ENCODE data around the gene AFF3.

The AFF3 gene

DNA sequence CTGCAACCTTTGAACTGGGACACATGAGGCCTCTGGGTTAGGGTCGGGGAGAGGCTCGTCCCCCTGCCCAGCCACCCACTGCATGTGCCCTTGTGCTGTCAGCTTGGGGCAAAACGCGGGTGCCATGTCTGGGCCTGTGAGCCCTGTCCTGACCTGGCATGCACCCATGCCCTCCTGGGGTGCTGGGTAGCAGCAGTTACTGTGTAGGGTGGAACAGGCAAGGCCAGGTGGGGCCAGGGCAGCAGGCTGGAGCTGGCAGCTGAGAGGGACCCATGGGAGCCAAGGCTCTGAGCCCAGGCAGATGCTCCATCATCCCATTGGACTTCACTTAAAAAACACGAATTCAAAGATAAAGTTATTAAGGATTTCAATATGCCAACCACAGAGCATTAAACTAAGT lies 518.8 kb downstream of the AFF3 start:
- no peaks in the 10 kb centered on the region for H3K27me3 ChIP-seq (ENCODE audit: control insufficient read depth in 5 of 5, insufficient read depth in 4 of 5, low read length in 5 of 5)
- H3K4me1 ChIP-seq (ENCODE audit: control insufficient read depth in 5 of 5, insufficient read depth in 5 of 5, low read length in 5 of 5) = peaks cover 0 to 28% (median 6%) of the 10 kb centered on the region in 5 donors
- H3K4me3 ChIP-seq (ENCODE audit: low read depth in 1 of 5, low read length in 5 of 5) = no peak overlapping the region
- H3K36me3 ChIP-seq (ENCODE audit: control insufficient read depth in 5 of 5, insufficient read depth in 5 of 5, low read length in 5 of 5) = no peaks in the 10 kb centered on the region
- no peaks in the 10 kb centered on the region for H3K9me3 ChIP-seq (ENCODE audit: control insufficient read depth in 5 of 5, low read length in 5 of 5)
- H3K9ac ChIP-seq (ENCODE audit: low read length in 5 of 5) = no peak overlapping the region
- H3K27ac ChIP-seq (ENCODE audit: low read depth, low read length) = no peak overlapping the region

- no peaks in the 10 kb centered on the region for H3K36me3 ChIP-seq (ENCODE audit: control insufficient read depth in 5 of 5, insufficient read depth in 5 of 5, low read length in 5 of 5)
- no peaks in the 10 kb centered on the region for H3K27me3 ChIP-seq (ENCODE audit: control insufficient read depth in 5 of 5, insufficient read depth in 4 of 5, low read length in 5 of 5)
- no peak overlapping the region for H3K27ac ChIP-seq (ENCODE audit: low read depth, low read length)
- no peak overlapping the region for H3K9ac ChIP-seq (ENCODE audit: low read length in 5 of 5)
- peaks cover 0 to 29% (median 6%) of the 10 kb centered on the region in 5 donors for H3K4me1 ChIP-seq (ENCODE audit: control insufficient read depth in 5 of 5, insufficient read depth in 5 of 5, low read length in 5 of 5)
- H3K4me3 ChIP-seq (ENCODE audit: low read depth in 1 of 5, low read length in 5 of 5) = no peak overlapping the region
- no peaks in the 10 kb centered on the region for H3K9me3 ChIP-seq (ENCODE audit: control insufficient read depth in 5 of 5, low read length in 5 of 5)
Measured at GRCh38 chr2:99623035-99623434, 519.4 kb downstream of the AFF3 start.

- H3K4me1 ChIP-seq (ENCODE audit: control insufficient read depth in 5 of 5, insufficient read depth in 5 of 5, low read length in 5 of 5) = peaks cover 0 to 29% (median 6%) of the 10 kb centered on the region in 5 donors
- no peaks in the 10 kb centered on the region for H3K9me3 ChIP-seq (ENCODE audit: control insufficient read depth in 5 of 5, low read length in 5 of 5)
- no peak overlapping the region for H3K4me3 ChIP-seq (ENCODE audit: low read depth in 1 of 5, low read length in 5 of 5)
- no peaks in the 10 kb centered on the region for H3K27me3 ChIP-seq (ENCODE audit: control insufficient read depth in 5 of 5, insufficient read depth in 4 of 5, low read length in 5 of 5)
- H3K36me3 ChIP-seq (ENCODE audit: control insufficient read depth in 5 of 5, insufficient read depth in 5 of 5, low read length in 5 of 5) = no peaks in the 10 kb centered on the region
- H3K27ac ChIP-seq (ENCODE audit: low read depth, low read length) = no peak overlapping the region
- no peak overlapping the region for H3K9ac ChIP-seq (ENCODE audit: low read length in 5 of 5)
Measured at GRCh38 chr2:99622534-99622933, 519.9 kb downstream of the AFF3 start.

DNA sequence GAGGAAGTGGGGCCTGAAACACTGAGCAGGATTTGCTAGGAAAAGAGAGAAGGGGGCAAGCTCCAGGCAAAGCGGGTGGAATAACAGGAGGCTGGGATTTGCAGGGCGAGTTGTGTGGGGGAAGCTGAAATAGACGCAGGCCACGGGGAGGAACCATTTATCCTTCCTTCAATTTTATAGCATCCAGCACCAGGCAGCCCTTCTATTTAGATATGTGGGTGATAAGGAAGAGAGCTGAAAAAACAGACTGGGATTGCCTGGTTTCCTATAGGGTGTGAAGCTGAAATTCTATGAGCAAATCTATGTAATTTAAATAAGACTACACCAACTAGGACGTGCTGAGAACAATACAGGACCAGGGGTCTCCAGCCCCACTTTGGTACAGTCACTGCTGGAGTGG lies 520.6 kb downstream of the AFF3 start:
- no peak overlapping the region for H3K9ac ChIP-seq (ENCODE audit: low read length in 5 of 5)
- H3K36me3 ChIP-seq (ENCODE audit: control insufficient read depth in 5 of 5, insufficient read depth in 5 of 5, low read length in 5 of 5) = no peaks in the 10 kb centered on the region
- H3K4me3 ChIP-seq (ENCODE audit: low read depth in 1 of 5, low read length in 5 of 5) = no peak overlapping the region
- H3K9me3 ChIP-seq (ENCODE audit: control insufficient read depth in 5 of 5, low read length in 5 of 5) = no peaks in the 10 kb centered on the region
- H3K27me3 ChIP-seq (ENCODE audit: control insufficient read depth in 5 of 5, insufficient read depth in 4 of 5, low read length in 5 of 5) = no peaks in the 10 kb centered on the region
- no peak overlapping the region for H3K27ac ChIP-seq (ENCODE audit: low read depth, low read length)
- H3K4me1 ChIP-seq (ENCODE audit: control insufficient read depth in 5 of 5, insufficient read depth in 5 of 5, low read length in 5 of 5) = peaks cover 0 to 29% (median 6%) of the 10 kb centered on the region in 5 donors

DNA sequence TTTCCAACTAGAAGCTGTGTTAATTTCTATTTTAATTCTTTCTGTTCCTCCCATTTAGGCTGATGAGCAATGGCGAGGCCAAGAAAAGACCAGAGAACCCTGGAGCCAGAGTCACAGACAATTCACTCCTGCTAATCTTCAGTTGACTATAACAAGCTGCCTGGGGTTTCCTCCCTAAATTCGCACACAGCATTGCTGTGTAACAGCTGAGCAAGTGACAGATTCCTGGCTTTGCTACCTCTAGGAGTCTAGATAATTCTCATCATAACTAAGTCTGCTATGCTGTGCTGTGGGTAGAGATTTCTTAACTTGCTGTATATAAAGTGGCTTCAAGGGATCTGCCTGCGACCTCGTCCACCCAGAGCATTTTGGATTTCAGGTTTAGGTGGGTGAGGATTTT lies 521.3 kb downstream of the AFF3 start:
- Histone ChIP-seq H3K4me1 (ENCODE audit: control insufficient read depth in 5 of 5, insufficient read depth in 5 of 5, low read length in 5 of 5) (peaks cover 0 to 29% (median 6%) of the 10 kb centered on the region in 5 donors), H3K27ac (ENCODE audit: low read depth, low read length) (no peak overlapping the region), H3K27me3 (ENCODE audit: control insufficient read depth in 5 of 5, insufficient read depth in 4 of 5, low read length in 5 of 5) (no peaks in the 10 kb centered on the region), H3K9ac (ENCODE audit: low read length in 5 of 5) (no peak overlapping the region), H3K4me3 (ENCODE audit: low read depth in 1 of 5, low read length in 5 of 5) (no peak overlapping the region), H3K9me3 (ENCODE audit: control insufficient read depth in 5 of 5, low read length in 5 of 5) (no peaks in the 10 kb centered on the region), H3K36me3 (ENCODE audit: control insufficient read depth in 5 of 5, insufficient read depth in 5 of 5, low read length in 5 of 5) (no peaks in the 10 kb centered on the region)

DNA sequence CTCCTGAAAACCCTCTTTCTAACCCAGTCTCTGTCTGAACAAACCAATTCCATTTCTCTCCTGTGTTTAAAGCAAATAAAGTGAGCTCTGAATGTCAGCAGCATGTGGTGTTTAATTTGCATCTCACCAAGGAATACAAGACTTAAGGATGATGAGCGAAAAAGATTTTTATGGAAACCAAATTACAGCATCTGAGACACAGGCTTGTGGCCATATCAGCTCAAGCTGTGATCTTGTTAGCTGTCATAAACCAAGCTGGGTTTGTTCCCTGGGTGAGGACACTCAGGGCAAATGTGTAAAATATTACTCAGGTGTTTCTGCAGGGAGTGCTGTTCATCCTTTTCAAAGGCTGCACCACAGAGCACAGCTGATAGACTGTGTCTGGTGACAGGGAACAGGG lies 523.2 kb downstream of the AFF3 start:
- no peaks in the 10 kb centered on the region for H3K9me3 ChIP-seq (ENCODE audit: control insufficient read depth in 5 of 5, low read length in 5 of 5)
- H3K4me3 ChIP-seq (ENCODE audit: low read depth in 1 of 5, low read length in 5 of 5) = no peak overlapping the region
- no peaks in the 10 kb centered on the region for H3K27me3 ChIP-seq (ENCODE audit: control insufficient read depth in 5 of 5, insufficient read depth in 4 of 5, low read length in 5 of 5)
- H3K9ac ChIP-seq (ENCODE audit: low read length in 5 of 5) = no peak overlapping the region
- H3K27ac ChIP-seq (ENCODE audit: low read depth, low read length) = no peak overlapping the region
- peaks cover 0 to 22% (median 0%) of the 10 kb centered on the region in 5 donors for H3K4me1 ChIP-seq (ENCODE audit: control insufficient read depth in 5 of 5, insufficient read depth in 5 of 5, low read length in 5 of 5)
- no peaks in the 10 kb centered on the region for H3K36me3 ChIP-seq (ENCODE audit: control insufficient read depth in 5 of 5, insufficient read depth in 5 of 5, low read length in 5 of 5)

DNA sequence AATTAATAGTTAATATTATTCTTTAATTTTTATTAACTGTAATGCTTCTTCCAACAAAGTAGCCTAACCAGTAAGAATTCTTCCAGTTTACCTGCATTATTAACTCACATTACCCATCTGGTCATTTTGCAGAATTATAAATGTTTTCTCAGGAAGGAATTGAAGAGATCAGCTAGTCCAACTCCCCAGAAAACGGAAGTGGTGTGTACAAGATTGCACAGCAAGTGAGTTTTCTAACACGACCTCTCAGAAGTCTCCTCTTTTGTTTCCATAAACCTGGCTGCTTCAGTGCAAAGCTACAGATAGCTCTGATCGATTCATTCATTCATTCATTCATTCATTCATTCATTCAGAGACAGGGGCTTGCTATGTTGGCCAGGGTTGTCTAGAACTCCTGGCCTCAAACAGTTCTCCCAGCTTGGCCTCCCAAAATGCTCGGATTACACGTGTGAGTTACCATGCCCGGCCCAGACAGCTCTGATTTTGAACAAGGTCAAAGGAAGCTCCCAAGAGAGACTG lies 523.8 kb downstream of the AFF3 start:
- H3K4me3 ChIP-seq (ENCODE audit: low read depth in 1 of 5, low read length in 5 of 5) = no peak overlapping the region
- no peaks in the 10 kb centered on the region for H3K36me3 ChIP-seq (ENCODE audit: control insufficient read depth in 5 of 5, insufficient read depth in 5 of 5, low read length in 5 of 5)
- no peaks in the 10 kb centered on the region for H3K27me3 ChIP-seq (ENCODE audit: control insufficient read depth in 5 of 5, insufficient read depth in 4 of 5, low read length in 5 of 5)
- no peak overlapping the region for H3K9ac ChIP-seq (ENCODE audit: low read length in 5 of 5)
- H3K9me3 ChIP-seq (ENCODE audit: control insufficient read depth in 5 of 5, low read length in 5 of 5) = no peaks in the 10 kb centered on the region
- peaks cover 0 to 17% (median 0%) of the 10 kb centered on the region in 5 donors for H3K4me1 ChIP-seq (ENCODE audit: control insufficient read depth in 5 of 5, insufficient read depth in 5 of 5, low read length in 5 of 5)
- H3K27ac ChIP-seq (ENCODE audit: low read depth, low read length) = no peak overlapping the region

- peaks cover 0 to 13% (median 0%) of the 10 kb centered on the region in 5 donors for H3K4me1 ChIP-seq (ENCODE audit: control insufficient read depth in 5 of 5, insufficient read depth in 5 of 5, low read length in 5 of 5)
- H3K27ac ChIP-seq (ENCODE audit: low read depth, low read length) = no peak overlapping the region
Measured at GRCh38 chr2:99617811-99618210, 524.6 kb downstream of the AFF3 start.

DNA sequence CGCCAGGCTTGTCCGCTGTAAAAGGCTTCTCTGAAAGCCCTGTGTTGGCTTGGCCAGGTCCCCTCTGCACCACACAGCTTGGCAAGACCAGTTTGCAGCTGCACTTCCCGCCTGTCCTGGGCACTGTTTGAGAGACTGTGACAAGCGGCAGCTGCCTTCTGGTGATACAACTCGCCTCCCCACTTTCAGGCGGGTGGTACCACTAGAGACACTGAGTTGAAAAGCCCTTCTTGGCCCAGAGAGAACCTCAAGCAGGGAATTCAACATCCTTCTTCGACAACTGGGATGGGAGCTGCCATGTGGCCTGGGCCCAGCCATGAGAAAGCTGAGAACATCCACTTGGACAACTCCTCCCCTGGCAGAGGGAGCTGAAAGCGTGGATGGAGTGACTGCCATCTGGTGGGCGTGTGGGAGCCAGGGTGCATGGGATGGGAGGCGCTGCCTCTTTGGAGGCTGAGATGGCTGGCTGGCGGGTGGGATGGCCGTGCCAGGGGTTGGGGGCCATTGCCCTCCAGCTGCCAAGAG lies 527.1 kb downstream of the AFF3 start:
- Histone ChIP-seq H3K9me3 (ENCODE audit: control insufficient read depth in 5 of 5, low read length in 5 of 5) (no peaks in the 10 kb centered on the region), H3K9ac (ENCODE audit: low read length in 5 of 5) (no peak overlapping the region), H3K4me3 (ENCODE audit: low read depth in 1 of 5, low read length in 5 of 5) (no peak overlapping the region), H3K27me3 (ENCODE audit: control insufficient read depth in 5 of 5, insufficient read depth in 4 of 5, low read length in 5 of 5) (no peaks in the 10 kb centered on the region), H3K4me1 (ENCODE audit: control insufficient read depth in 5 of 5, insufficient read depth in 5 of 5, low read length in 5 of 5) (peaks cover 0 to 13% (median 0%) of the 10 kb centered on the region in 5 donors), H3K27ac (ENCODE audit: low read depth, low read length) (no peak overlapping the region), H3K36me3 (ENCODE audit: control insufficient read depth in 5 of 5, insufficient read depth in 5 of 5, low read length in 5 of 5) (no peaks in the 10 kb centered on the region)

More at GRCh38 chr2:99617811-99618210, 524.6 kb downstream of the AFF3 start:
- Histone ChIP-seq H3K27me3 (ENCODE audit: control insufficient read depth in 5 of 5, insufficient read depth in 4 of 5, low read length in 5 of 5) (no peaks in the 10 kb centered on the region), H3K9me3 (ENCODE audit: control insufficient read depth in 5 of 5, low read length in 5 of 5) (no peaks in the 10 kb centered on the region), H3K9ac (ENCODE audit: low read length in 5 of 5) (no peak overlapping the region), H3K4me3 (ENCODE audit: low read depth in 1 of 5, low read length in 5 of 5) (no peak overlapping the region), H3K36me3 (ENCODE audit: control insufficient read depth in 5 of 5, insufficient read depth in 5 of 5, low read length in 5 of 5) (no peaks in the 10 kb centered on the region)

GRCh38 chr2:99613980-99614379 lies 528.4 kb downstream of the AFF3 start:
- Histone ChIP-seq H3K9ac (ENCODE audit: low read length in 5 of 5) (no peak overlapping the region), H3K4me1 (ENCODE audit: control insufficient read depth in 5 of 5, insufficient read depth in 5 of 5, low read length in 5 of 5) (peaks cover 0 to 5% (median 0%) of the 10 kb centered on the region in 5 donors), H3K4me3 (ENCODE audit: low read depth in 1 of 5, low read length in 5 of 5) (no peak overlapping the region), H3K9me3 (ENCODE audit: control insufficient read depth in 5 of 5, low read length in 5 of 5) (no peaks in the 10 kb centered on the region), H3K27me3 (ENCODE audit: control insufficient read depth in 5 of 5, insufficient read depth in 4 of 5, low read length in 5 of 5) (no peaks in the 10 kb centered on the region), H3K27ac (ENCODE audit: low read depth, low read length) (no peak overlapping the region), H3K36me3 (ENCODE audit: control insufficient read depth in 5 of 5, insufficient read depth in 5 of 5, low read length in 5 of 5) (no peaks in the 10 kb centered on the region)

All from subcutaneous abdominal adipose tissue (tissue), 5 donors.